Measurements from ENCODE around the gene AMOTL2. TPM values are rescaled to one million over a fixed set of nuclear protein-coding genes. Genes with fewer than 3 reads are reported as not detected.

Gene AMOTL2
- total RNA-seq, 2 donors from 2014 or later: 65.1 to 71.5 TPM

DNA sequence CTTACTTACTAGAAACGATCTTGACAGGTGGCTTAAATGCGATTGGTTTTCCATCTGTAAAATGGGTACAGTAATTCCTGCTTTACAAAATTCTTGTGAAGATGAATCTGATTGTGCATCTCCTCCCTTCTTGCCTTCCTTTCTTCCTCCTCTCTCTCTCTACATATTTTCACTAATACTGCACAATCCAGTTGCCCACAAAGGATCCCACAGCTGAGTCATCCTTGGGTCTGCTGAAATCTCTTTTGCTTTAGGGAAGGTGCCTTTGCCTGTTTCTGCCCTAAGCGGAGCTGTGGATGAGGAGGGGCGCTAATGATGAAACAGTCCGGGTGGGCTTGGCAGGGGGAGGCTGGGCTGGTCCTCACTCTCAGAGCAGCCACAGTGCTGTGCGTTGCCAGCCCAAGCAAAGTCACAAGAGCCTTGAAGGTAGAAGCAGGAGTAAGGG is 46.1 kb downstream of the AMOTL2 start:
- no peak overlapping the region for H3K4me3 ChIP-seq
- TF ChIP-seq POLR2A (IDR thresholded peaks at IDR 0.05): no peak
- TF ChIP-seq, protein P1, sequence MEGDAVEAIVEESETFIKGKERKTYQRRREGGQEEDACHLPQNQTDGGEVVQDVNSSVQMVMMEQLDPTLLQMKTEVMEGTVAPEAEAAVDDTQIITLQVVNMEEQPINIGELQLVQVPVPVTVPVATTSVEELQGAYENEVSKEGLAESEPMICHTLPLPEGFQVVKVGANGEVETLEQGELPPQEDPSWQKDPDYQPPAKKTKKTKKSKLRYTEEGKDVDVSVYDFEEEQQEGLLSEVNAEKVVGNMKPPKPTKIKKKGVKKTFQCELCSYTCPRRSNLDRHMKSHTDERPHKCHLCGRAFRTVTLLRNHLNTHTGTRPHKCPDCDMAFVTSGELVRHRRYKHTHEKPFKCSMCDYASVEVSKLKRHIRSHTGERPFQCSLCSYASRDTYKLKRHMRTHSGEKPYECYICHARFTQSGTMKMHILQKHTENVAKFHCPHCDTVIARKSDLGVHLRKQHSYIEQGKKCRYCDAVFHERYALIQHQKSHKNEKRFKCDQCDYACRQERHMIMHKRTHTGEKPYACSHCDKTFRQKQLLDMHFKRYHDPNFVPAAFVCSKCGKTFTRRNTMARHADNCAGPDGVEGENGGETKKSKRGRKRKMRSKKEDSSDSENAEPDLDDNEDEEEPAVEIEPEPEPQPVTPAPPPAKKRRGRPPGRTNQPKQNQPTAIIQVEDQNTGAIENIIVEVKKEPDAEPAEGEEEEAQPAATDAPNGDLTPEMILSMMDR (IDR thresholded peaks at IDR 0.05): no peak
- H3K4me1 ChIP-seq: peaks cover 37% of the 10 kb centered on the region

DNA sequence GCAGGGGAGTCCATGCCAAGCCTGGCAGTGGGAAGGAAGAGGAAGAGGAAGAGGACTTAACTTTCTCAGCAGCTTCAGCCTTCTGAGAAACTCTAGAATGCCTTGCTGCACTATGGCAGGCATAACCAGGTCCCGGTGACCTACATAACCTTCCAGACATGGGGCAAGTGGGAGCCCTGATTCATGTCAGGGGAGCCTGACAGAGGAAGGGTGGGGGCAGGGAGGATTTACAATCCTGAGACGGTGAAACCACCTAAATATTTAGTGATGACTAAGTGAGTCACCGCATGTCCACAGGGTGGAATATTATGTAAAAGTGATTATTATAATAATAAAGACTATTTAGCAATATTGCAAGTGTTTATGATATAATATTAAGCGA is 46.7 kb downstream of the AMOTL2 start:
- no peak for DNase-seq
- H3K4me3 ChIP-seq: no peak overlapping the region
- H3K27me3 ChIP-seq: no peaks in the 10 kb centered on the region
- peaks cover 42% of the 10 kb centered on the region for H3K4me1 ChIP-seq
- WGBS, 2 donors: 87 to 93% methylated on average over 4 of the region's 4 CpGs
- no peaks in the 10 kb centered on the region for H3K9me3 ChIP-seq
- intact Hi-C loops (cut with DNase I): no loop called here
- ATAC-seq: no peak
- no peaks in the 10 kb centered on the region for H3K36me3 ChIP-seq (replicated peaks in 1 of 2; ENCODE audit: insufficient read depth in 1 of 2, low read depth in 2 of 2)
- TF ChIP-seq, protein P1 (IDR thresholded peaks at IDR 0.05): no peak
- no peak for TF ChIP-seq POLR2A (IDR thresholded peaks at IDR 0.05)
- peak overlapping the region; percentile 34 to 77 (median 66) for H3K27ac ChIP-seq

More for the DNA sequence above, 46.1 kb downstream of the AMOTL2 start:
- Histone ChIP-seq H3K27ac (peak overlapping the region in 1 of 4 donors; percentile 26), H3K27me3 (no peaks in the 10 kb centered on the region), H3K36me3 (replicated peaks in 1 of 2; ENCODE audit: insufficient read depth in 1 of 2, low read depth in 2 of 2) (no peaks in the 10 kb centered on the region), H3K9me3 (no peaks in the 10 kb centered on the region)
- ATAC-seq: no peak
- DNase-seq: no peak
- 68 to 84% methylated on average over 6 of the region's 6 CpGs for WGBS, 2 donors
- intact Hi-C loops (cut with DNase I): no loop called here

DNA sequence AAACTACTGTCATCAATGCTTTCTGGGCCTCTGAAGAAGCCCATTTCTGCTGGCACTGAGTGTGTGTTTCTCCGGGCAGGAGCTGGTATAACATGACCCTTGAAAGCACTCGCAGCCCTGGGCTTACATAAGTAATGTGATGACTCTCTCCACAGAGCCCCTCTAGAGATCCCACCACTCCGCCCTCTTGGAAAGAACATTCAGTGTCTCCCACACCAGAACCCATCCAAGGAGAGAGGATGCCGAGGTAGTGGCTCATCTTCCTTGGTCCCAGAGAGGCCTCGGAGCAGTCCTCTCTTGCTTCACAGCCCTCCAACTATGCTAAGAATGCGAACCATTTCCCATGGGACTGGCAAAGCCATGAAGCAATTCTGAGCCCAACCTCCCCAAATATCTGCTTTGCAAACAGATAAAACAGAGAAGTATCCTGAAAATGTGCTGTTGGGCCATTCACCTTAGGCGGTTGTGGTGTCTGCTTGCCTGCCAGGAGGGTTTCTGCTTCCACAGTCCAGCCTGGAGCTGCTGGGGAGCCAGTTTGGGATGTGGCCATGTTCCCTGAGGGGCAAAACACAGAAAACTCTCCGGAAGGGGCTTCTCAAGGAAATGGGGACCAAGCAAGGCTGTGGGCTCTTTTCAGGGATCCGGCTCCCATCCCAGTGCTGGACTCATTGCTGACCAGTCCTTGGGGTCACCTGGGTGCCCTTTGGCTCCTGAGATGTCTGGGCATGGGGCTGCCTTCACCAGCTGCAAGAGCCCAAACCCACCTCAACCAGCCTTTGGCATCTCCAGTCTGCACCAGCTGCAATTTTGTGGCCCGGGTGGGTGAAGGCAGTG is 47.3 kb downstream of the AMOTL2 start:
- DNase-seq (peak in 3 of 4 donors; percentile 44 to 69 (median 60)), ATAC-seq (peak; percentile 78)
- H3K9me3 ChIP-seq: no peaks in the 10 kb centered on the region
- H3K36me3 ChIP-seq (replicated peaks in 1 of 2; ENCODE audit: insufficient read depth in 1 of 2, low read depth in 2 of 2): no peaks in the 10 kb centered on the region
- 63 to 65% methylated on average over 7 to 10 of the region's 10 CpGs for WGBS, 2 donors
- intact Hi-C loops (cut with DNase I): no loop called here
- H3K27ac ChIP-seq: peak overlapping the region; percentile 34 to 77 (median 66)
- TF ChIP-seq, protein P1 (IDR thresholded peaks at IDR 0.05): no peak
- no peak for TF ChIP-seq POLR2A (IDR thresholded peaks at IDR 0.05)
- H3K4me3 ChIP-seq: no peak overlapping the region
- H3K27me3 ChIP-seq: no peaks in the 10 kb centered on the region
- peaks cover 42% of the 10 kb centered on the region for H3K4me1 ChIP-seq

DNA sequence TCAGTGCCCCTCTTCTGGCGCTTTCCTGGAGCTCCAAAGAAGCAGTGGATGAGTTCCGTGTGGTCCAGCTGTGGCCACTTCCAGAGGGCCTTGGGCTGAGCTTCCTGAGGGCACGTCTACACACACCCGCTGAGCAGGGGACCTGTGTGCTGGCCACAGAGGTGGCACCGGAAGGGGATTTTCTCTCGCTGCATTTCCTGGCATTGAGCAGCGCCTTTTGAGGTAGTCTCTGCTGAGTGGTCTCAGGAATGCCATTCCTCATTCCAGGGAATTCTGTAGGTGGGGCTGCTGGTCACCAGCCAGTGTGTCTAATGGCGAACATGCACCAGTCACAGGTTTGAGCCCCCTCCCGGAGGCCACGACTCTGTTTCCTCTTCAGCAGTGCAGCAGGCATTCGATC is 48.1 kb downstream of the AMOTL2 start:
- WGBS, 2 donors: 51 to 54% methylated on average over 11 of the region's 11 CpGs
- Histone ChIP-seq H3K9me3 (no peaks in the 10 kb centered on the region), H3K4me1 (peaks cover 34% of the 10 kb centered on the region), H3K36me3 (replicated peaks in 1 of 2; ENCODE audit: insufficient read depth in 1 of 2, low read depth in 2 of 2) (no peaks in the 10 kb centered on the region), H3K27me3 (no peaks in the 10 kb centered on the region), H3K27ac (peak overlapping the region; percentile 34 to 77 (median 66)), H3K4me3 (no peak overlapping the region)
- no peak for TF ChIP-seq POLR2A (IDR thresholded peaks at IDR 0.05)
- TF ChIP-seq, protein P1 (IDR thresholded peaks at IDR 0.05): no peak
- DNase-seq (no peak), ATAC-seq (peak; percentile 30)
- intact Hi-C loops (cut with DNase I): no loop called here
